ENCODE measurements around the gene ZNF331. TPM values are rescaled to one million over a fixed set of nuclear protein-coding genes. Genes with fewer than 3 reads are reported as not detected.

Gene ZNF331
- polyA plus RNA-seq, 3 donors, result 6.6 to 42.4 (median 9.5) TPM

DNA sequence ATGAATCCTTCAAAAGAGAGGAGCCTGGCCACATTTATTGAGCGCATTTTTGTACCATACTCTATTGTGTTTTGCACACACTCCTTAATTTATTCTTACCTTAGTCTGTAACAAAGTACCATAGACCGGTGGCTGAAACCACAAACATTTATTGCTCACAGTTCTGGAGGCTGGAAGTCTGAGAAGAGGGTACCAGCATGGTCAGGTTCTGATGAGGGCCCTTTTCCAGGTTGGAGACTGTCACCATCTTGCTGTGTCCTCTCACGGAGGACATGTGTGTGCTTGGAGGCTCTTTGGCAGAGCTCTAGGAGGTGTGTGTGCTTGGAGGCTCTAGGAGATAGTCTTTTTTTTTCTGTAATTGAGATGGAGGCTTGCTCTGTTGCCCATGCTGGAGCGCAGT, 2.1 kb downstream of the ZNF331 start:
- Histone ChIP-seq H3K36me3 (replicated peaks in 1 of 2; ENCODE audit: control insufficient read depth in 1 of 2, insufficient read depth in 2 of 2, low read length in 2 of 2) (peaks cover 0 to 12% of the 10 kb centered on the region in 2 donors), H3K4me3 (replicated peaks in 1 of 3; ENCODE audit: low read depth in 2 of 3, low read length in 3 of 3) (peak overlapping the region in 1 of 3 experiments; percentile 75), H3K4me2 (replicated peaks; ENCODE audit: extremely low read depth, low read length, poor library complexity, severe bottlenecking) (peak overlapping the region; percentile 69), H3K9me3 (replicated peaks in 1 of 2; ENCODE audit: control insufficient read depth in 1 of 2, insufficient read depth in 1 of 2, low read length in 2 of 2) (peaks cover 7 to 20% of the 10 kb centered on the region in 2 donors), H3K27ac (ENCODE audit: low read depth in 1 of 2, low read length in 2 of 2) (no peak overlapping the region), H3K4me1 (ENCODE audit: control insufficient read depth in 1 of 2, insufficient read depth in 2 of 2, low read length in 2 of 2) (peaks cover 8 to 9% of the 10 kb centered on the region in 2 donors), H3K79me2 (ENCODE audit: insufficient read depth, low read length) (no peaks in the 10 kb centered on the region), H2AFZ (ENCODE audit: insufficient read depth, low read depth, low read length, poor library complexity, severe bottlenecking) (no peak overlapping the region), H3K9ac (ENCODE audit: insufficient read depth, low read length, poor library complexity, severe bottlenecking) (no peak overlapping the region), H4K20me1 (ENCODE audit: insufficient read depth, low read length) (no peaks in the 10 kb centered on the region), H3K27me3 (ENCODE audit: control insufficient read depth in 2 of 2, insufficient read depth in 2 of 2, low read length in 2 of 2) (no peaks in the 10 kb centered on the region)
- 100% methylated on average over 1 of the region's 4 CpGs for WGBS (ENCODE audit: insufficient coverage)
- H3K27me3 Mint-ChIP-seq (ENCODE audit: low read depth in 3 of 3), result peaks cover 0 to 5% (median 0%) of the 10 kb centered on the region in 3 donors
- H3K36me3 Mint-ChIP-seq, result peaks cover 26 to 39% of the 10 kb centered on the region in 2 donors
- no peak for DNase-seq
- intact Hi-C loops (cut with micrococcal nuclease), result no loop called here
- TF ChIP-seq, protein P1, sequence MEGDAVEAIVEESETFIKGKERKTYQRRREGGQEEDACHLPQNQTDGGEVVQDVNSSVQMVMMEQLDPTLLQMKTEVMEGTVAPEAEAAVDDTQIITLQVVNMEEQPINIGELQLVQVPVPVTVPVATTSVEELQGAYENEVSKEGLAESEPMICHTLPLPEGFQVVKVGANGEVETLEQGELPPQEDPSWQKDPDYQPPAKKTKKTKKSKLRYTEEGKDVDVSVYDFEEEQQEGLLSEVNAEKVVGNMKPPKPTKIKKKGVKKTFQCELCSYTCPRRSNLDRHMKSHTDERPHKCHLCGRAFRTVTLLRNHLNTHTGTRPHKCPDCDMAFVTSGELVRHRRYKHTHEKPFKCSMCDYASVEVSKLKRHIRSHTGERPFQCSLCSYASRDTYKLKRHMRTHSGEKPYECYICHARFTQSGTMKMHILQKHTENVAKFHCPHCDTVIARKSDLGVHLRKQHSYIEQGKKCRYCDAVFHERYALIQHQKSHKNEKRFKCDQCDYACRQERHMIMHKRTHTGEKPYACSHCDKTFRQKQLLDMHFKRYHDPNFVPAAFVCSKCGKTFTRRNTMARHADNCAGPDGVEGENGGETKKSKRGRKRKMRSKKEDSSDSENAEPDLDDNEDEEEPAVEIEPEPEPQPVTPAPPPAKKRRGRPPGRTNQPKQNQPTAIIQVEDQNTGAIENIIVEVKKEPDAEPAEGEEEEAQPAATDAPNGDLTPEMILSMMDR (IDR thresholded peaks at IDR 0.05), result no peak
- H3K4me3 Mint-ChIP-seq, result peak overlapping the region; percentile 4 to 9
- peak overlapping the region in 2 of 7 donors; percentile 14 to 40 for H3K27ac Mint-ChIP-seq
- peaks cover 7% of the 10 kb centered on the region for H3K4me1 Mint-ChIP-seq
- H3K9me3 Mint-ChIP-seq, result peaks cover 10 to 21% (median 14%) of the 10 kb centered on the region in 7 donors

DNA sequence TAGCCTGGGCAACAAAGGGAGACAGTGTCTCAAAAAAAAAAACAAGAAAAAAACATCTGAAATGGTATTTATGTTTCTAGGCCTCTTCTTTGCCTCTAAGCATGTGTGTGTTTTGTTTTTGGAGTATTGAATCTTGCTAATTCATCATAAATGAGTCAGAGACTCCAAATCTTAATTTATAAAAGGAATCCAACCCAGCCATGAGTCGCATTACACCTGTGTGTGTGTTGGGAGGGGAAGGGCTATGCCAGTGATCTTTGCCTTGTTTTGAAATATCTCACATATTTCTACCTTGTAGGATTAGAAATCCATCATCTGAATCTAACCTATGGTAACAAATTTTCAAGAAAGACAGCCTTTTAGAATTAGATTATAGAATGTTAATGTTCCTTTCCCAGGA, 4.0 kb downstream of the ZNF331 start:
- no peak overlapping the region for H3K4me3 ChIP-seq (replicated peaks in 1 of 3; ENCODE audit: low read depth in 2 of 3, low read length in 3 of 3)
- TF ChIP-seq, protein P1 (IDR thresholded peaks at IDR 0.05), result no peak
- no peaks in the 10 kb centered on the region for H3K79me2 ChIP-seq (ENCODE audit: insufficient read depth, low read length)
- Mint-ChIP-seq H3K27me3 (ENCODE audit: low read depth in 3 of 3) (peaks cover 0 to 2% (median 0%) of the 10 kb centered on the region in 3 donors), H3K4me3 (no peak overlapping the region), H3K9me3 (peaks cover 10 to 19% (median 14%) of the 10 kb centered on the region in 7 donors), H3K4me1 (peaks cover 15% of the 10 kb centered on the region), H3K36me3 (peaks cover 32 to 43% of the 10 kb centered on the region in 2 donors), H3K27ac (peak overlapping the region in 3 of 7 donors; percentile 32 to 53 (median 50))
- no peaks in the 10 kb centered on the region for H3K27me3 ChIP-seq (ENCODE audit: control insufficient read depth in 2 of 2, insufficient read depth in 2 of 2, low read length in 2 of 2)
- H3K9me3 ChIP-seq (replicated peaks in 1 of 2; ENCODE audit: control insufficient read depth in 1 of 2, insufficient read depth in 1 of 2, low read length in 2 of 2), result peaks cover 7 to 23% of the 10 kb centered on the region in 2 donors
- no peak overlapping the region for H2AFZ ChIP-seq (ENCODE audit: insufficient read depth, low read depth, low read length, poor library complexity, severe bottlenecking)
- no peaks in the 10 kb centered on the region for H4K20me1 ChIP-seq (ENCODE audit: insufficient read depth, low read length)
- H3K4me1 ChIP-seq (ENCODE audit: control insufficient read depth in 1 of 2, insufficient read depth in 2 of 2, low read length in 2 of 2), result peaks cover 8 to 9% of the 10 kb centered on the region in 2 donors
- DNase-seq, result no peak
- H3K27ac ChIP-seq (ENCODE audit: low read depth in 1 of 2, low read length in 2 of 2), result no peak overlapping the region
- no peak overlapping the region for H3K4me2 ChIP-seq (replicated peaks; ENCODE audit: extremely low read depth, low read length, poor library complexity, severe bottlenecking)
- no CpG with 5 or more reads among the region's 1 CpG for WGBS (ENCODE audit: insufficient coverage)
- no peak overlapping the region for H3K9ac ChIP-seq (ENCODE audit: insufficient read depth, low read length, poor library complexity, severe bottlenecking)
- H3K36me3 ChIP-seq (replicated peaks in 1 of 2; ENCODE audit: control insufficient read depth in 1 of 2, insufficient read depth in 2 of 2, low read length in 2 of 2), result peaks cover 0 to 19% of the 10 kb centered on the region in 2 donors
- intact Hi-C loops (cut with micrococcal nuclease), result no loop called here

Data from CD14-positive monocyte (primary cell).